ENCODE results near the gene OR4A15. TPM values are rescaled to one million over a fixed set of nuclear protein-coding genes. Genes with fewer than 3 reads are reported as not detected.

The OR4A15 gene
- total RNA-seq, 2 donors from 2014 or later: not detected

DNA sequence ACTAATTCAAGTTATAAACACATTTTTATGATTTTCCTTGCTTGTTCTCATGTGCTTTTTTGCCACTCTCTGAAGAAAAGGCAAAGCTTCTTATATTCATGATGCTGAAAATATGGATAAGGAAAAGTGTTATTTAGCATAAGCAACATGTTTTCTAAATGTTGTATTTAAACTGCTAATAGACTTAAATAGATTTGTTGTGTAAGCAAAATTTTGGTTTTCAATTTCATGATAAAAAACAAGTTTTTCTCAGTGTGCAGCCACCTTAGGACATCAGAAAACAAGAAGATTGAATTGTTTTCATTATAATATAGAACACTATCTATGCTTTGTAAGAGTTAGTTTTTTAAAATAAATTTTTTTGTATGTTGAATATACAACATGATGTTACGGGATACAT, 22.5 kb upstream of the OR4A15 start:
- Histone ChIP-seq H3K36me3 (ENCODE audit: control insufficient read depth, insufficient read depth, low read length) (no peaks in the 10 kb centered on the region), H3K27me3 (ENCODE audit: control insufficient read depth, insufficient read depth, low read length, poor library complexity, severe bottlenecking) (no peaks in the 10 kb centered on the region), H3K27ac (ENCODE audit: low read depth, low read length) (no peak overlapping the region), H3K9ac (ENCODE audit: extremely low read depth, low read length, poor library complexity, severe bottlenecking) (no peak overlapping the region), H3K4me3 (ENCODE audit: low read length) (no peak overlapping the region), H3K9me3 (ENCODE audit: control insufficient read depth, low read length) (peaks cover 67% of the 10 kb centered on the region), H3K4me1 (ENCODE audit: control insufficient read depth, insufficient read depth, low read length) (no peaks in the 10 kb centered on the region)
- peaks cover 72% of the 10 kb centered on the region for H3K9me3 Mint-ChIP-seq
- no peaks in the 10 kb centered on the region for H3K36me3 Mint-ChIP-seq (ENCODE audit: low read depth)
- no peak overlapping the region for H3K4me3 Mint-ChIP-seq
- no peaks in the 10 kb centered on the region for H3K27me3 Mint-ChIP-seq (ENCODE audit: insufficient read depth)
- TF ChIP-seq, protein P1, sequence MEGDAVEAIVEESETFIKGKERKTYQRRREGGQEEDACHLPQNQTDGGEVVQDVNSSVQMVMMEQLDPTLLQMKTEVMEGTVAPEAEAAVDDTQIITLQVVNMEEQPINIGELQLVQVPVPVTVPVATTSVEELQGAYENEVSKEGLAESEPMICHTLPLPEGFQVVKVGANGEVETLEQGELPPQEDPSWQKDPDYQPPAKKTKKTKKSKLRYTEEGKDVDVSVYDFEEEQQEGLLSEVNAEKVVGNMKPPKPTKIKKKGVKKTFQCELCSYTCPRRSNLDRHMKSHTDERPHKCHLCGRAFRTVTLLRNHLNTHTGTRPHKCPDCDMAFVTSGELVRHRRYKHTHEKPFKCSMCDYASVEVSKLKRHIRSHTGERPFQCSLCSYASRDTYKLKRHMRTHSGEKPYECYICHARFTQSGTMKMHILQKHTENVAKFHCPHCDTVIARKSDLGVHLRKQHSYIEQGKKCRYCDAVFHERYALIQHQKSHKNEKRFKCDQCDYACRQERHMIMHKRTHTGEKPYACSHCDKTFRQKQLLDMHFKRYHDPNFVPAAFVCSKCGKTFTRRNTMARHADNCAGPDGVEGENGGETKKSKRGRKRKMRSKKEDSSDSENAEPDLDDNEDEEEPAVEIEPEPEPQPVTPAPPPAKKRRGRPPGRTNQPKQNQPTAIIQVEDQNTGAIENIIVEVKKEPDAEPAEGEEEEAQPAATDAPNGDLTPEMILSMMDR (conservative IDR thresholded peaks at IDR 0.05): no peak
- H3K27ac Mint-ChIP-seq: no peak overlapping the region
- no peak for DNase-seq
- H3K4me1 Mint-ChIP-seq: no peaks in the 10 kb centered on the region
- WGBS, 2 experiments (ENCODE audit: insufficient coverage in 1 of 2, insufficient read length in 1 of 2): no CpG with 5 or more reads among the region's 1 CpG

GRCh38 chr11:55349032-55349431, 18.7 kb upstream of the OR4A15 start:
- no peak for DNase-seq
- H3K27me3 ChIP-seq (ENCODE audit: control insufficient read depth, insufficient read depth, low read length, poor library complexity, severe bottlenecking): no peaks in the 10 kb centered on the region
- Mint-ChIP-seq H3K27me3 (ENCODE audit: insufficient read depth) (no peaks in the 10 kb centered on the region), H3K36me3 (ENCODE audit: low read depth) (no peaks in the 10 kb centered on the region), H3K4me3 (no peak overlapping the region), H3K27ac (no peak overlapping the region), H3K4me1 (no peaks in the 10 kb centered on the region), H3K9me3 (peaks cover 67% of the 10 kb centered on the region)
- H3K9ac ChIP-seq (ENCODE audit: extremely low read depth, low read length, poor library complexity, severe bottlenecking): no peak overlapping the region
- TF ChIP-seq, protein P1 (conservative IDR thresholded peaks at IDR 0.05): no peak
- 15% methylated on average over 1 of the region's 1 CpG; no CpG with 5 or more reads in 1 of the 2 experiments for WGBS, 2 experiments (ENCODE audit: insufficient coverage in 1 of 2, insufficient read length in 1 of 2)
- H3K27ac ChIP-seq (ENCODE audit: low read depth, low read length): no peak overlapping the region
- H3K36me3 ChIP-seq (ENCODE audit: control insufficient read depth, insufficient read depth, low read length): no peaks in the 10 kb centered on the region
- H3K4me3 ChIP-seq (ENCODE audit: low read length): no peak overlapping the region
- peaks cover 66% of the 10 kb centered on the region for H3K9me3 ChIP-seq (ENCODE audit: control insufficient read depth, low read length)
- no peaks in the 10 kb centered on the region for H3K4me1 ChIP-seq (ENCODE audit: control insufficient read depth, insufficient read depth, low read length)

DNA sequence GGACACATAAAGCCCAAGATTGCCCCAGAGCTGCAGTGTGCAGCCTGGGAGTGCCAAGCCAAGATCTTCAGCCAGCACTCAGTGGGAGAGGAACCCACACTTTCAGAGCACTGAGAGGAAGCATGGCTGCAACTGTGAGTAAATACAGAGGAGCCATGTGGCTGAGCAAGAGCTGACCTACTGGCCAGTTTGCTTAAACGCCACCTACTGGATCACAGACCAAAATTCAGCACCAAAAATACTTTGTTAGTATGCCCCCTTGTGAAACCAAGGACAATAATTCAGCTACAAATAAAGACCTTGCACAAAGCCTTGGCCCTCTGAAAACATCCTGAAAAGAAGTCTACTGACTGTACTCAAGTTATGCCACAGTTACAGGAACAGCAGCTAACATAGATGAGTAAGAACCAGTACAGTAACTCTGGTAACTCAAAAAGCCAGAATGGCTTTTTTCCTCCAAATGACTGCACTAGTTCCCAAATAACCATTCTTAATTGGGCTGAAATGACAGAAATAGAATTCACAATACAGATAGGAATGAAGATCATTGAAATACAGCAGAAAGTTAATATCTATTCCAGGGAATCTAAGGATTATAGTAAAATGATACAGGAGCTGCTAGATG, 10.1 kb upstream of the OR4A15 start:
- H3K27me3 Mint-ChIP-seq (ENCODE audit: insufficient read depth): no peaks in the 10 kb centered on the region
- H3K36me3 Mint-ChIP-seq (ENCODE audit: low read depth): no peaks in the 10 kb centered on the region
- no peak overlapping the region for H3K4me3 Mint-ChIP-seq
- no peak overlapping the region for H3K9ac ChIP-seq (ENCODE audit: extremely low read depth, low read length, poor library complexity, severe bottlenecking)
- no peaks in the 10 kb centered on the region for H3K4me1 ChIP-seq (ENCODE audit: control insufficient read depth, insufficient read depth, low read length)
- TF ChIP-seq, protein P1 (conservative IDR thresholded peaks at IDR 0.05): peak; percentile 17
- H3K4me3 ChIP-seq (ENCODE audit: low read length): no peak overlapping the region
- no peaks in the 10 kb centered on the region for H3K4me1 Mint-ChIP-seq
- H3K9me3 ChIP-seq (ENCODE audit: control insufficient read depth, low read length): peaks cover 89% of the 10 kb centered on the region
- no peak overlapping the region for H3K27ac ChIP-seq (ENCODE audit: low read depth, low read length)
- H3K27me3 ChIP-seq (ENCODE audit: control insufficient read depth, insufficient read depth, low read length, poor library complexity, severe bottlenecking): no peaks in the 10 kb centered on the region
- 5% methylated on average over 1 of the region's 1 CpG; no CpG with 5 or more reads in 1 of the 2 experiments for WGBS, 2 experiments (ENCODE audit: insufficient coverage in 1 of 2, insufficient read length in 1 of 2)
- peaks cover 94% of the 10 kb centered on the region for H3K9me3 Mint-ChIP-seq
- DNase-seq: no peak
- H3K36me3 ChIP-seq (ENCODE audit: control insufficient read depth, insufficient read depth, low read length): no peaks in the 10 kb centered on the region
- no peak overlapping the region for H3K27ac Mint-ChIP-seq
